BE2C (cell line): ENCODE data around the gene SH3TC1.

ENCODE experiments used
- DNase-seq: peaks from one replicate; pipeline ENCODE4 v3.0.0-alpha.2; 2020
- H3K27me3 ChIP-seq: fragments of 250-450 bp; sonication (Bioruptor Pico); 2 replicates; pipeline ENCODE4 v1.5.1; 2020; ENCODE audit warnings: mild to moderate bottlenecking
- H3K36me3 ChIP-seq: fragments of 250-450 bp; sonication (Bioruptor Pico); 2 replicates; pipeline ENCODE4 v1.5.1; 2020; ENCODE audit warnings: mild to moderate bottlenecking
- H3K4me1 ChIP-seq: fragments of 250-450 bp; sonication (Bioruptor Pico); 2 replicates; pipeline ENCODE4 v1.5.1; 2020
- H3K4me3 ChIP-seq: 2 replicates; pipeline ENCODE4 v1.5.1; 2011; ENCODE audit warnings: low read depth, low read length
- H3K9me3 ChIP-seq: fragments of 250-450 bp; sonication (Bioruptor Pico); 2 replicates; pipeline ENCODE4 v1.5.1; 2020
- TF ChIP-seq, protein P1 (sequence below): IDR thresholded peaks from 2 replicates; pipeline ENCODE4 v1.5.1; 2012; ENCODE audit warnings: mild to moderate bottlenecking, low read depth, low read length

SH3TC1 gene

DNA sequence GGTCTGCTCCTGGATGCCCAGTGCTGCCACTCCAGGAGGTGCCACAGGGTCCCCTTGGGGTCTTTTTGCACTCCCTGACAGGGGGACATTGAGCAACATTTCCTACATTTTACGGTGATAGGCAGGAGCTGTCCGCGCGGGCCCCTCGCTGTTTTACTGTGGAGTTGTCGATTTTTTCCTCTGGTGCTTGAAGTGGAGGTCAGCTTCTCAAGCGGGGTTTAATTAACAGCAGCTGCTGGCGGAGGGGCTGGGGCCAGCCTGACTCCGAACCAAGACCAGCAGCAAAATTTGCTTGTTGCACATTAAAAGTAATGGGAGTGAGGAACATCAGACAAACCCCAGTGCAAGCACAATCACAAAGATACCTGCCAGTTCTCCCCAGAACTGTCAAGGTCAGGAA lies 13.2 kb upstream of the SH3TC1 start:
- TF ChIP-seq, protein P1, sequence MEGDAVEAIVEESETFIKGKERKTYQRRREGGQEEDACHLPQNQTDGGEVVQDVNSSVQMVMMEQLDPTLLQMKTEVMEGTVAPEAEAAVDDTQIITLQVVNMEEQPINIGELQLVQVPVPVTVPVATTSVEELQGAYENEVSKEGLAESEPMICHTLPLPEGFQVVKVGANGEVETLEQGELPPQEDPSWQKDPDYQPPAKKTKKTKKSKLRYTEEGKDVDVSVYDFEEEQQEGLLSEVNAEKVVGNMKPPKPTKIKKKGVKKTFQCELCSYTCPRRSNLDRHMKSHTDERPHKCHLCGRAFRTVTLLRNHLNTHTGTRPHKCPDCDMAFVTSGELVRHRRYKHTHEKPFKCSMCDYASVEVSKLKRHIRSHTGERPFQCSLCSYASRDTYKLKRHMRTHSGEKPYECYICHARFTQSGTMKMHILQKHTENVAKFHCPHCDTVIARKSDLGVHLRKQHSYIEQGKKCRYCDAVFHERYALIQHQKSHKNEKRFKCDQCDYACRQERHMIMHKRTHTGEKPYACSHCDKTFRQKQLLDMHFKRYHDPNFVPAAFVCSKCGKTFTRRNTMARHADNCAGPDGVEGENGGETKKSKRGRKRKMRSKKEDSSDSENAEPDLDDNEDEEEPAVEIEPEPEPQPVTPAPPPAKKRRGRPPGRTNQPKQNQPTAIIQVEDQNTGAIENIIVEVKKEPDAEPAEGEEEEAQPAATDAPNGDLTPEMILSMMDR: no peak
- Histone ChIP-seq H3K9me3 (no peaks in the 10 kb centered on the region), H3K4me1 (peaks cover 3% of the 10 kb centered on the region; the same call in 1 of the 2 replicates), H3K36me3 (no peaks in the 10 kb centered on the region), H3K27me3 (no peaks in the 10 kb centered on the region), H3K4me3 (no peak overlapping the region)
- DNase-seq: no peak

DNA sequence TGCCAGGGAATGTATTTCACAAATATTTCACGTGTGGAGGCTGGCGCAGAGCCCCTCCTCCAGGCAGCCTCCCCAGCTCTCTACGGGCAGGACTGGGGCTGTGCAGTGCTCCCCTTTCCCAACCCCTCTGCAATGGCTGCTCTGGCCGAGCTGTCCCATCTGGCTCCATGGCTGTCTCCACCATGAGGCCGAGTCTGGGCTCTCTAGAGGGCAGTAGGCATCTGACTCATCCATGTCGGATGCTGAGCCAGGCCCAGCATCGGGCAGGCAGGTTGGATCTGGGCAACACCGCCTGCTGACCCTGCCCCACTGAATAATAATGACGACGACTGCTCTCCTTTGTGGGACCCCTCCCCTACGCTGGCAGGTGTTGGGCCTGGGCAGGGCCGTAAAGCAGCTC lies 11.0 kb upstream of the SH3TC1 start:
- no peaks in the 10 kb centered on the region for H3K36me3 ChIP-seq

DNA sequence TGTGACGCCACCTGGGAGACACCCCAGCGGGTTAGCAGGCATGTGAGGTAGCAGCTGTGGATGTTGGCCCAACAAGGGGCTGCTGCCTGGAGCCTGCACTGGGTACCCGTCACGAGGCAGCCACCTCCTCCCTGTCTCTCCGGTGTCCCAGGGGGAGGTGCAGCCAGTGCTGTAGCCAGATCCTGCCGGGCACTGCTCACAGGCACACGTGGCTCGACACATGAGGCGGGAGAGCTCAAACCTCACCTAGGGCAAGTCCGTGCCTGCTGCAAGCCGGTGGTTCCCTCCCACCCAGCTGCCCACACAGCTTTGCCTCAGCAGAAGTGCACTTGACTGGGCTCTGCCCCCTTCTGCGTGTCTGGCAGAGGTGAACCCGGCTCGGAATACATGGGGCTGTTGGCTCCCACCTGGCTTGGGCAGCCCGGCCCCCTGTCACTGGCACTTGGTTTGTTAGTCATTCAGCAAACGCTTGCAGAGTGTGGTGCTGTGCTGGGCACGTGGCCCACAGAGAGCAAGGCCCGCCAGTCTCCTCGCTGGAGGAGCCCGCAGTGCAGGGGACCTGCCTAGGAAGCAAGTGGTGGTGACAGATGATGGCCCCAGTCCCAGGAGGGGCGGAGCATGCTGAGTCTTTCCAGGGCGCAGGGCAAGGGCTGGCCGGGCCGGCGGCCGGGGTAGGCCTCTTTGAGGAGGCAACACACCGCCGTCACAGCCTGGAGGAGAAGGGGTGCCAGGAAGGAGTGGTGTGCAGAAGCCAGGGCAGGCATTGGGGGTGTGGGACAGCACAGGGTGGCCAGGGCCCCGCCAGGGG lies 10.1 kb upstream of the SH3TC1 start:
- no peaks in the 10 kb centered on the region for H3K9me3 ChIP-seq
- no peaks in the 10 kb centered on the region for H3K36me3 ChIP-seq
- no peak overlapping the region for H3K4me3 ChIP-seq
- H3K27me3 ChIP-seq: no peaks in the 10 kb centered on the region
- TF ChIP-seq, protein P1: no peak
- H3K4me1 ChIP-seq: peaks cover 8% of the 10 kb centered on the region
- peak; percentile 72 for DNase-seq

More for the DNA sequence above, 11.0 kb upstream of the SH3TC1 start:
- no peaks in the 10 kb centered on the region for H3K27me3 ChIP-seq
- DNase-seq: no peak
- no peak overlapping the region for H3K4me3 ChIP-seq
- peaks cover 5% of the 10 kb centered on the region for H3K4me1 ChIP-seq
- H3K9me3 ChIP-seq: no peaks in the 10 kb centered on the region
- TF ChIP-seq, protein P1: peak; percentile 4; the same call in 1 of the 2 replicates

DNA sequence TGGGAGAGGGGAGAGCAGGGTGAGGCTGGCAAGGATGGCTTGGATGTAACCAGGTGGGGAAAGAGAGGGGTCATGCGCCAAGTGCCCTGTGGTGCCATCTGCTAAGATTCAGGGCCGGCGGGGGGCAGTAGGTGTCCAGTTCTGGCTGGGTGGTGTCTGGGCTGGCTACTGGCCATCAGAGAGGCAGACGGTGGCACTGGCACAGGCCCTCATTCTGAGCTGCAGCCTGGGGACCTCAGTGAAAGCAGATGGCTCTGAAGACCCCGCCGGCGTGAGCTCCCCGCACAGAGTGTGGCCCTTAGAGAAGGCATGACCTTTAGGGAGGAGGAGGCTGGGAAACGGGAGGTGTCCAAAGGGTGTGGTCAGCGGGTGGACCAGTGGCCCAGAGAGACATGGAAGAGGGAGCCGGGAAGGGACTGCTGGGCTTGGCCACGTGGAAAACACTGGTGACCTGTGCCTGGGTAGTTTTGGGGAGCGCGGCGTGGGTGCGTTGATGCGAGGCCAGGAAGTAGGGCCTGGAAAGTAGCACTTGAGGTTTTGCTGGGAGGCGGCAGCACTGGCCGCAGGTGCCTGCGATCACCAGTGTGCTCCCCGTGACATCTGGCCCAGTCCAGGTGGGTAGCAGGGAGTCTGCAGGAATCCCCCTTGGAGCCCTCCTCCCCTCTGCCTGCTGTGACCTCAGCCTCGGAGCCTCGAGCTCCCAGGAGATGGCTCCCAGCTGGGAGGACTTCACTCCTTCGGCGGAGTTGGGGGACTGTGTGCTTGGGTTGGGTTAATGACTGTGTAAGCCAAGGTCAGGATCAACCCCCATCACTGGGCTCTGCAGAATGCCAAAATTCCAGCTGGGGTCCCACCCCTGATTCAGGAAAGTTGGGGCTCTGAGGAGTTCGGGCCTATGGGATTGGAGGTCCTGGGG lies 9.3 kb upstream of the SH3TC1 start:
- TF ChIP-seq, protein P1: no peak
- DNase-seq: no peak
- H3K9me3 ChIP-seq: no peaks in the 10 kb centered on the region
- H3K4me1 ChIP-seq: peaks cover 8% of the 10 kb centered on the region
- no peaks in the 10 kb centered on the region for H3K27me3 ChIP-seq
- H3K36me3 ChIP-seq: no peaks in the 10 kb centered on the region
- no peak overlapping the region for H3K4me3 ChIP-seq

DNA sequence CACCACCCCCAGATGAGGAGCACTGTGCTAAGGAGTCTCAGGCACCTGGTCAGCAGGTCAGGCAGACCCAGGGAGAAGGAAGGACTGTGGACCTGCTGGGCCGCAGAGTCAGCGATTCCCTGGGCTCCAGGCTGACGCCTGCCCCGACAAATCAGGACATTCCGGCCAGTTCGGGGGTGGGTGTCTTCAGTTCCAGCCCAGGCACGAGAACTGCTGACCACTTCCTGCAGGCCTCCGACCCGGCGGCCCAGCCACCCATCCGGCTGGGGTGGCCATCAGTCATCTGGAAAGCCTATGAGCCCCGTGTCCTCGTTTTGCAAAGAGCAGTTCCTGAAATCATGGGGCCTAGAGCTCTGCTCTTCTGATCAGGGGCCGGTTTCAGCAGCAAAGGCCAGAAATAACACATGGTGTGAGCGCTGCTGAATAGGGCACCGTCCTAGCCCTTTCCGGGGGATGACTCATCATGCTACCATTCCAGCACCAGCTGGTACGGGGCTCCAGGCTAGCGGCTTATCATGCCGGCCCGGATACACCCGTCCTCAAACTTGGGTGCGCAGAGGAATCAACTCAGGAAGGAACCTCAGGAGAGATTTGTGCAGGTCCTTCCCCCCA lies 7.8 kb upstream of the SH3TC1 start:
- DNase-seq: no peak
- Histone ChIP-seq H3K4me3 (no peak overlapping the region), H3K9me3 (no peaks in the 10 kb centered on the region), H3K36me3 (no peaks in the 10 kb centered on the region), H3K4me1 (peaks cover 8% of the 10 kb centered on the region), H3K27me3 (no peaks in the 10 kb centered on the region)
- TF ChIP-seq, protein P1: no peak
